Calu3 (cell line): ENCODE data around the gene CTNNBL1. TPM values are rescaled to one million over a fixed set of nuclear protein-coding genes. Genes with fewer than 3 reads are reported as not detected.

Experiments used
- BruUV-seq: library from RNA; stranded (reverse); fragments of 400-500 nt; replicated peaks from 2 replicates; lab custom pipeline; 2021; lab: Mats Ljungman, UMichigan
- CTCF ChIA-PET: fragments of 300-600 bp; sonication (Branson Sonifier 250); formaldehyde crosslinking; loops from one replicate; lab custom pipeline; 2022; ENCODE audit warnings: antibody characterized with exemption; lab: Charles Lee
- DNase-seq: peaks from one replicate; pipeline ENCODE4 v3.0.0; 2022
- H3K27ac Mint-ChIP-seq: one replicate; pipeline ENCODE4 v1.8.0; 2022; ENCODE audit warnings: mixed read lengths; ENCODE audit not compliant: unreplicated experiment
- H3K27me3 Mint-ChIP-seq: one replicate; pipeline ENCODE4 v1.8.0; 2022; ENCODE audit warnings: mixed read lengths; ENCODE audit not compliant: unreplicated experiment
- H3K36me3 Mint-ChIP-seq: one replicate; pipeline ENCODE4 v1.8.0; 2022; ENCODE audit warnings: mild to moderate bottlenecking, moderate library complexity, mixed read lengths; ENCODE audit not compliant: insufficient read depth, unreplicated experiment
- H3K4me1 Mint-ChIP-seq: one replicate; pipeline ENCODE4 v1.8.0; 2022; ENCODE audit warnings: mild to moderate bottlenecking, low read depth, mixed read lengths; ENCODE audit not compliant: unreplicated experiment
- H3K4me3 Mint-ChIP-seq: one replicate; pipeline ENCODE4 v1.8.0; 2022; ENCODE audit warnings: mild to moderate bottlenecking, low read depth, moderate library complexity, mixed read lengths; ENCODE audit not compliant: unreplicated experiment
- H3K9me3 Mint-ChIP-seq: one replicate; pipeline ENCODE4 v1.8.0; 2022; ENCODE audit warnings: low read depth, mixed read lengths; ENCODE audit not compliant: unreplicated experiment
- intact Hi-C: fragments of 100-400 bp; cut with micrococcal nuclease; formaldehyde crosslinking; loops from one replicate; pipeline ENCODE4 v1.10.0; 2022; ENCODE audit not compliant: unreplicated experiment
- total RNA-seq: library from RNA; stranded (reverse); gene quantifications from 2 replicates; pipeline ENCODE4 v1.2.3, GENCODE V29; 2022
- TF ChIP-seq, protein P1 (sequence below): fragments of 200-600 bp; IDR thresholded peaks from one replicate; pipeline ENCODE4 v1.8.0; 2022; ENCODE audit warnings: antibody characterized with exemption; ENCODE audit not compliant: unreplicated experiment

CTNNBL1 gene
- total RNA-seq, 1 experiment from 2014 or later = 106 TPM

DNA sequence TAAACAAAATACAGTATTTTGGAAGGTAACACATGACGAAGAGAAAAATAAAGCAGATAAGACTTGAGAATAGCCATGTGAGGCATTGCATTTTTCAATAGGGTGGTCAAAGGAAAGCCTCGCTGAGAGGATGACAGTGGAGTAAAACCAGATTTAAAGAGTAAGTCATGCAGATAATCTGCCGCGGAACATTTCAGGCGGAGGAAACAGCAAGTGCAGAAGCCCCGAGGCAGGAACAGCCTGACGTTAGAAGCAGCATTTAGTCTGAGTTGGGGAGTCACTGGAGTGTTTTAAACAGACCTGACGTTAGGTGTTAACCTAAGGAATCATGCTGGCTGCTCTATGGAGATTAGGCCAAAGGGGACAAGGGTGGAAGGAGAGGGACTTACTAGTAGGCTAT, 144.1 kb downstream of the CTNNBL1 start:
- TF ChIP-seq, protein P1, sequence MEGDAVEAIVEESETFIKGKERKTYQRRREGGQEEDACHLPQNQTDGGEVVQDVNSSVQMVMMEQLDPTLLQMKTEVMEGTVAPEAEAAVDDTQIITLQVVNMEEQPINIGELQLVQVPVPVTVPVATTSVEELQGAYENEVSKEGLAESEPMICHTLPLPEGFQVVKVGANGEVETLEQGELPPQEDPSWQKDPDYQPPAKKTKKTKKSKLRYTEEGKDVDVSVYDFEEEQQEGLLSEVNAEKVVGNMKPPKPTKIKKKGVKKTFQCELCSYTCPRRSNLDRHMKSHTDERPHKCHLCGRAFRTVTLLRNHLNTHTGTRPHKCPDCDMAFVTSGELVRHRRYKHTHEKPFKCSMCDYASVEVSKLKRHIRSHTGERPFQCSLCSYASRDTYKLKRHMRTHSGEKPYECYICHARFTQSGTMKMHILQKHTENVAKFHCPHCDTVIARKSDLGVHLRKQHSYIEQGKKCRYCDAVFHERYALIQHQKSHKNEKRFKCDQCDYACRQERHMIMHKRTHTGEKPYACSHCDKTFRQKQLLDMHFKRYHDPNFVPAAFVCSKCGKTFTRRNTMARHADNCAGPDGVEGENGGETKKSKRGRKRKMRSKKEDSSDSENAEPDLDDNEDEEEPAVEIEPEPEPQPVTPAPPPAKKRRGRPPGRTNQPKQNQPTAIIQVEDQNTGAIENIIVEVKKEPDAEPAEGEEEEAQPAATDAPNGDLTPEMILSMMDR = no peak
- no peak for DNase-seq
- Mint-ChIP-seq H3K27ac (no peak overlapping the region), H3K27me3 (no peaks in the 10 kb centered on the region), H3K36me3 (no peaks in the 10 kb centered on the region), H3K4me3 (no peak overlapping the region), H3K9me3 (no peaks in the 10 kb centered on the region), H3K4me1 (no peaks in the 10 kb centered on the region)
- intact Hi-C loops = no loop called here
- no TSS peak for BruUV-seq
- CTCF ChIA-PET = interaction anchor here (0.6 kb wide), 1 partner anchor 136 kb away, joined by 5 read pairs; no protein-coding TSS in a partner anchor

DNA sequence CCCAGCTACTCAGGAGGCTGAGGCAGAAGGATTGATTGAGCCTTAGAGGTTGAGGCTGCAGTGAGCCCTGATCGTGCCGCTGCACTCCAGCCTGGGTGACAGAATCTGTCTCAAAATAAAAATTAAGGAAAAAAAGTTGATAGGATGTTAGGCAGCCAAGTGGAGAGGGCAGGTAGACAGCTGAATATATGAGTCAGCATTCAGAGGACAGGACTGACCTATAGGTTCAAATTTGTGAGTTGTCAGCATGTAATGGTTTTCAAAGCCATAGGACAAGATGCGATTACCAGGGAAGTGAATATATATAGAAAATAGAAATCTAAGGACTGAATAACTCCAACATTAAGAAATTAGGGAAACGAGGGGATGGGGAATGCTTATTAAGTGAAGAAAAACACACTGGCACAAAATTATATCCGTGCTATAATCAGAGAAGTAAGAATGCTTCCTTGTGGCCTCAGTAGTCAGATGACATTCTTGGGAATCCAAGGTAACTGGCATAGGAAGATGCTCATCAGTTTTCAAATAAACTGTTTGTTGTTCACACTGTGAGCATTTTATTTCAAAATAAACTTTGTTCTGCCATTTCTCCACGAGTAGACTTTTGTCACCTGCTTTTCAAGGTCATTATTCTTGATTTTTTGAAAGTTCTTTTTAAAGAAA, 145.1 kb downstream of the CTNNBL1 start:
- CTCF ChIA-PET = interaction anchor here (0.6 kb wide), 1 partner anchor 135 kb away, joined by 5 read pairs; no protein-coding TSS in a partner anchor
- intact Hi-C loops = no loop called here
- H3K36me3 Mint-ChIP-seq = no peaks in the 10 kb centered on the region
- H3K27ac Mint-ChIP-seq = no peak overlapping the region
- H3K9me3 Mint-ChIP-seq = no peaks in the 10 kb centered on the region
- no peak overlapping the region for H3K4me3 Mint-ChIP-seq
- DNase-seq = no peak
- H3K27me3 Mint-ChIP-seq = no peaks in the 10 kb centered on the region
- no peaks in the 10 kb centered on the region for H3K4me1 Mint-ChIP-seq
- no TSS peak for BruUV-seq
- TF ChIP-seq, protein P1 = no peak

DNA sequence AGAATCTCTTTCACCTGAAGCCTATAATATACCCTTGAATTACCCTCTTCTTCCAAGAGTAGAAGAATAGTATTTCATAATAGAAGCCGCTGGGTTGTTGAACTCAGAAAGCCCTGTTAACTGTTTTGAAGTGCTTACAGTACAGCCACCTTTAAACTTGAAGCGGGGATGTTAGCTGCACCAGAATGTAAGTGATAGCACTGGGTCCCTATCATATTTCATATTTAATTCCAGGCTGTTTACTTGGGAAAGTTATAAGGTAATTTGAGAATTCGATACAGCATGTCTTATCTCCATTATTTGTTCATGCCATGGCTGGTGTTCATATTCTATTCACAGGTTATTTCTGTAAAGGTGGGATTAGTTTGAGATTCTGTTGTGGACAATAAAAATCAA, 145.6 kb downstream of the CTNNBL1 start:
- Mint-ChIP-seq H3K36me3 (no peaks in the 10 kb centered on the region), H3K27me3 (no peaks in the 10 kb centered on the region), H3K27ac (no peak overlapping the region), H3K9me3 (no peaks in the 10 kb centered on the region), H3K4me3 (no peak overlapping the region), H3K4me1 (no peaks in the 10 kb centered on the region)
- TF ChIP-seq, protein P1 = no peak
- intact Hi-C loops = no loop called here
- CTCF ChIA-PET = no interaction called here
- DNase-seq = no peak
- no TSS peak for BruUV-seq

DNA sequence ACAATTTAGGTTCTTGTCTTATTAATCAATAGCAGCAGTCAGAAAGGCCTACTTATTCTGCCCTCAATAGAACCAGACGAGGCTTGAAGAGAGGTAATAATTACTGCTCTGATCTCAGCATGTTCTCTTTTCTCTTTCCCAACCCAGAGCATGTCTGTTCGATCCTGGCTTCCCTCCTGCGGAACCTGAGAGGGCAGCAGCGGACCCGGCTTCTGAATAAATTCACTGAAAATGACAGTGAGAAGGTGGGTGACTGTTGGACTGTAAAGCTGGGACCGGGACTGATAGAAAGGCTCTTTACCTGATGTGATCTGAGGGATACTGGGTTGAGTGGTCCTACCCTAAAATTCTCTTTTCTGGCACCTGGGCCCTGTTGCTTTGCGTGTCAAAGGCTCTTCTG, 146.1 kb downstream of the CTNNBL1 start:
- Mint-ChIP-seq H3K9me3 (no peaks in the 10 kb centered on the region), H3K4me1 (no peaks in the 10 kb centered on the region), H3K27me3 (no peaks in the 10 kb centered on the region), H3K36me3 (no peaks in the 10 kb centered on the region), H3K4me3 (no peak overlapping the region), H3K27ac (no peak overlapping the region)
- no TSS peak for BruUV-seq
- CTCF ChIA-PET = interaction anchor here (0.5 kb wide), 1 partner anchor 227 kb away, joined by 4 read pairs; no protein-coding TSS in a partner anchor
- TF ChIP-seq, protein P1 = no peak
- no peak for DNase-seq
- intact Hi-C loops = no loop called here
